Measurements from ENCODE around the gene PKNOX2. TPM values are rescaled to one million over a fixed set of nuclear protein-coding genes. Genes with fewer than 3 reads are reported as not detected.

The PKNOX2 gene
- total and polyA plus RNA-seq, 10 of the 15 experiments (the other 5 are each of a cell fraction or from before 2014, with no cell fraction given) = not detected

DNA sequence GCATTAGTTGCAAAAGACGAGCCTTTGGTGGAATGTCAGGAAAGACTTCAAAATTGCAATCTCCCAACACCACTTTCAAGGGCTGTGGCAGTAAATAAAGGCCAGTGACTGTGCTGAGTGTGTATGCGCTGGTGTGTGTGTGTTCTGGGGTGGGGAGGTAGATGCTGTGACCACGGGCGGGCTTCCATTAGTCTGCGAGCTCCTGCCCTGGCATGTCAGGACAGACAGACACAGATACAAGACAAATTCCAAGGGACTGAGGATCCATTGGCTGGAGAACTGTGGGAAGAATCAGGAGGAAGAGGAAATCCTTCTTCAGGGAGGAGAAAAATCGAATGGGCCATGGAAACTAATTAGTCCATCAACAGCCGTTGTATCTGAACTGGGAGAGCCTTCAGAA, 248.0 kb downstream of the PKNOX2 start:
- no peaks in the 10 kb centered on the region; the same call in 1 of the 2 replicates for H4K20me1 ChIP-seq (ENCODE audit: control insufficient read depth, insufficient read depth)
- H3K27ac ChIP-seq (ENCODE audit: control insufficient read depth, insufficient read depth) = no peak overlapping the region
- RAD21 ChIA-PET (ENCODE audit: unreplicated experiment) = no interaction called here
- no peak for FAIRE-seq
- H3K27me3 ChIP-seq (replicated peaks in 1 of 2; ENCODE audit: control insufficient read depth in 2 of 2, insufficient read depth in 2 of 2, low read length in 1 of 2) = no peaks in the 10 kb centered on the region
- POLR2A ChIA-PET = no interaction called here
- no peak overlapping the region for H3K9ac ChIP-seq (ENCODE audit: control insufficient read depth, insufficient read depth, low read length)
- no peak overlapping the region for H2AFZ ChIP-seq (ENCODE audit: control insufficient read depth, low read depth, low read length)
- ATAC-seq = no peak
- no TSS peak for BruUV-seq (replicated peaks)
- no peak overlapping the region for H3K4me2 ChIP-seq (ENCODE audit: control insufficient read depth, insufficient read depth)
- no peaks in the 10 kb centered on the region for H3K79me2 ChIP-seq (ENCODE audit: control insufficient read depth, insufficient read depth, low read length)
- SMC1A ChIA-PET (ENCODE audit: uncharacterized antibody, unreplicated experiment) = no interaction called here
- H3K4me3 ChIP-seq = no peak overlapping the region
- intact Hi-C loops (cut with micrococcal nuclease; ENCODE audit: unreplicated experiment) (no loop called here), in situ Hi-C loops (cut with MboI) (no loop called here)
- H3K9me3 ChIP-seq (replicated peaks; ENCODE audit: control insufficient read depth, insufficient read depth, low read length) = no peaks in the 10 kb centered on the region
- WGBS (ENCODE audit: insufficient coverage, insufficient replicate concordance, low lambda C conversion rate, missing lambda C conversion rate) = 52% methylated on average over 7 of the region's 7 CpGs
- TF ChIP-seq RAD51 (IDR thresholded peaks at IDR 0.05) (no peak), CHD1 (IDR thresholded peaks at IDR 0.05; ENCODE audit: low read depth, low read length) (no peak), ZNF217 (IDR thresholded peaks at IDR 0.05) (no peak), GABPA (IDR thresholded peaks at IDR 0.05; ENCODE audit: low read depth) (no peak), NR2C1 (IDR thresholded peaks at IDR 0.05) (no peak), NFXL1 (IDR thresholded peaks at IDR 0.05; ENCODE audit: borderline replicate concordance) (no peak), SMC3 (IDR thresholded peaks at IDR 0.05; ENCODE audit: borderline replicate concordance, low read length) (no peak)
- TF ChIP-seq, protein P1, sequence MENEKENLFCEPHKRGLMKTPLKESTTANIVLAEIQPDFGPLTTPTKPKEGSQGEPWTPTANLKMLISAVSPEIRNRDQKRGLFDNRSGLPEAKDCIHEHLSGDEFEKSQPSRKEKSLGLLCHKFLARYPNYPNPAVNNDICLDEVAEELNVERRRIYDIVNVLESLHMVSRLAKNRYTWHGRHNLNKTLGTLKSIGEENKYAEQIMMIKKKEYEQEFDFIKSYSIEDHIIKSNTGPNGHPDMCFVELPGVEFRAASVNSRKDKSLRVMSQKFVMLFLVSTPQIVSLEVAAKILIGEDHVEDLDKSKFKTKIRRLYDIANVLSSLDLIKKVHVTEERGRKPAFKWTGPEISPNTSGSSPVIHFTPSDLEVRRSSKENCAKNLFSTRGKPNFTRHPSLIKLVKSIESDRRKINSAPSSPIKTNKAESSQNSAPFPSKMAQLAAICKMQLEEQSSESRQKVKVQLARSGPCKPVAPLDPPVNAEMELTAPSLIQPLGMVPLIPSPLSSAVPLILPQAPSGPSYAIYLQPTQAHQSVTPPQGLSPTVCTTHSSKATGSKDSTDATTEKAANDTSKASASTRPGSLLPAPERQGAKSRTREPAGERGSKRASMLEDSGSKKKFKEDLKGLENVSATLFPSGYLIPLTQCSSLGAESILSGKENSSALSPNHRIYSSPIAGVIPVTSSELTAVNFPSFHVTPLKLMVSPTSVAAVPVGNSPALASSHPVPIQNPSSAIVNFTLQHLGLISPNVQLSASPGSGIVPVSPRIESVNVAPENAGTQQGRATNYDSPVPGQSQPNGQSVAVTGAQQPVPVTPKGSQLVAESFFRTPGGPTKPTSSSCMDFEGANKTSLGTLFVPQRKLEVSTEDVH (IDR thresholded peaks at IDR 0.05; ENCODE audit: low read depth, partially characterized antibody) = no peak
- TF ChIP-seq, protein P2, sequence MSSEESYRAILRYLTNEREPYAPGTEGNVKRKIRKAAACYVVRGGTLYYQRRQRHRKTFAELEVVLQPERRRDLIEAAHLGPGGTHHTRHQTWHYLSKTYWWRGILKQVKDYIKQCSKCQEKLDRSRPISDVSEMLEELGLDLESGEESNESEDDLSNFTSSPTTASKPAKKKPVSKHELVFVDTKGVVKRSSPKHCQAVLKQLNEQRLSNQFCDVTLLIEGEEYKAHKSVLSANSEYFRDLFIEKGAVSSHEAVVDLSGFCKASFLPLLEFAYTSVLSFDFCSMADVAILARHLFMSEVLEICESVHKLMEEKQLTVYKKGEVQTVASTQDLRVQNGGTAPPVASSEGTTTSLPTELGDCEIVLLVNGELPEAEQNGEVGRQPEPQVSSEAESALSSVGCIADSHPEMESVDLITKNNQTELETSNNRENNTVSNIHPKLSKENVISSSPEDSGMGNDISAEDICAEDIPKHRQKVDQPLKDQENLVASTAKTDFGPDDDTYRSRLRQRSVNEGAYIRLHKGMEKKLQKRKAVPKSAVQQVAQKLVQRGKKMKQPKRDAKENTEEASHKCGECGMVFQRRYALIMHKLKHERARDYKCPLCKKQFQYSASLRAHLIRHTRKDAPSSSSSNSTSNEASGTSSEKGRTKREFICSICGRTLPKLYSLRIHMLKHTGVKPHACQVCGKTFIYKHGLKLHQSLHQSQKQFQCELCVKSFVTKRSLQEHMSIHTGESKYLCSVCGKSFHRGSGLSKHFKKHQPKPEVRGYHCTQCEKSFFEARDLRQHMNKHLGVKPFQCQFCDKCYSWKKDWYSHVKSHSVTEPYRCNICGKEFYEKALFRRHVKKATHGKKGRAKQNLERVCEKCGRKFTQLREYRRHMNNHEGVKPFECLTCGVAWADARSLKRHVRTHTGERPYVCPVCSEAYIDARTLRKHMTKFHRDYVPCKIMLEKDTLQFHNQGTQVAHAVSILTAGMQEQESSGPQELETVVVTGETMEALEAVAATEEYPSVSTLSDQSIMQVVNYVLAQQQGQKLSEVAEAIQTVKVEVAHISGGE (CRISPR knock-in tag; IDR thresholded peaks at IDR 0.05) = no peak
- TF ChIP-seq, protein P3, sequence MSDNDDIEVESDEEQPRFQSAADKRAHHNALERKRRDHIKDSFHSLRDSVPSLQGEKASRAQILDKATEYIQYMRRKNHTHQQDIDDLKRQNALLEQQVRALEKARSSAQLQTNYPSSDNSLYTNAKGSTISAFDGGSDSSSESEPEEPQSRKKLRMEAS (IDR thresholded peaks at IDR 0.05; ENCODE audit: low read depth, low read length) = no peak
- DNase-seq (ENCODE audit: low read depth, low spot score) = no peak
- H3K36me3 ChIP-seq (ENCODE audit: control insufficient read depth in 2 of 2, insufficient read depth in 2 of 2, low read length in 1 of 2) = no peaks in the 10 kb centered on the region
- CTCF ChIA-PET = interaction anchor here (1.7 kb wide), 1 partner anchor 11 kb away, joined by 8 read pairs; no protein-coding TSS in a partner anchor
- H3K4me1 ChIP-seq (ENCODE audit: control insufficient read depth, insufficient read depth, low read length) = no peaks in the 10 kb centered on the region; the same call in 1 of the 2 replicates

Data from GM12878 (cell line).